Endothelial cell of umbilical vein (primary cell): Measurements from ENCODE around the gene ATG10. TPM values are rescaled to one million over a fixed set of nuclear protein-coding genes. Genes with fewer than 3 reads are reported as not detected.

Experiments used
- BruUV-seq: library from RNA; stranded (reverse); fragments of 400-500 nt; replicated peaks from 2 replicates; lab custom pipeline; 2021; lab: Mats Ljungman, UMichigan
- CTCF ChIA-PET: fragments of 300-600, 350-600 bp; sonication (Branson Sonifier 250); formaldehyde crosslinking; loops from one replicate; lab custom pipeline; 2021; ENCODE audit warnings: antibody characterized with exemption, inconsistent platforms; lab: Charles Lee
- POLR2A ChIA-PET: fragments of 300-600, 350-600 bp; sonication (Branson Sonifier 250); formaldehyde crosslinking; loops from one replicate; lab custom pipeline; 2021; ENCODE audit warnings: antibody characterized with exemption, inconsistent platforms; lab: Charles Lee
- DNase-seq: peaks from one replicate; pipeline ENCODE4 v3.0.0-alpha.2; 2011; ENCODE audit warnings: low read depth, low spot score
- FAIRE-seq: peaks from 2 replicates; lab custom pipeline; 2011; peaks lifted over from hg19 to GRCh38; lab: Jason Lieb, UNC
- H2AFZ ChIP-seq: 2 replicates; pipeline ENCODE4 v1.6.0; 2012; ENCODE audit warnings: low read depth, low read length, control low read depth, inconsistent platforms
- H3K27ac ChIP-seq: 2 replicates; pipeline ENCODE4 v1.5.1; 2011; ENCODE audit warnings: low read depth, mild to moderate bottlenecking, control low read depth, low read length, moderate library complexity; ENCODE audit not compliant: insufficient read depth
- H3K27me3 ChIP-seq, 2 experiments: 2 replicates each; pipeline versions ENCODE4 v1.6.0 to v1.6.1; 2011; ENCODE audit warnings: low read length in 2 of 2, mixed read lengths in 1 of 2; ENCODE audit not compliant: control insufficient read depth in 2 of 2, insufficient read depth in 2 of 2
- H3K36me3 ChIP-seq, 2 experiments: 2 replicates in 1 of 2; 3 replicates in 1 of 2; pipeline ENCODE4 v1.5.1; 2011; ENCODE audit warnings: low read length in 2 of 2, mild to moderate bottlenecking in 1 of 2, moderate library complexity in 1 of 2; ENCODE audit not compliant: control insufficient read depth in 2 of 2, insufficient read depth in 2 of 2; ENCODE audit errors: extremely low read depth in 1 of 2
- H3K4me1 ChIP-seq: 3 replicates; pipeline ENCODE4 v1.5.1; 2011; ENCODE audit warnings: mild to moderate bottlenecking, low read length; ENCODE audit not compliant: control insufficient read depth, insufficient read depth; ENCODE audit errors: extremely low read depth
- H3K4me2 ChIP-seq: 2 replicates; pipeline ENCODE4 v1.6.1; 2011; ENCODE audit warnings: low read length, control low read depth, mixed read lengths; ENCODE audit not compliant: insufficient read depth
- H3K4me3 ChIP-seq, 3 experiments: fragments of 200-600 bp in 1 of 3; sonication (generic), shearing (Covaris generic) in 1 of 3; replicated peaks in 1 of 3; 2 replicates each; pipeline ENCODE4 v1.5.1; 2011 to 2016; ENCODE audit warnings: control low read depth in 3 of 3, low read length in 3 of 3, mild to moderate bottlenecking in 2 of 3, inconsistent platforms in 1 of 3, low read depth in 1 of 3, moderate library complexity in 1 of 3; ENCODE audit not compliant: insufficient read depth in 1 of 3
- H3K79me2 ChIP-seq: 2 replicates; pipeline ENCODE4 v1.6.0; 2012; ENCODE audit warnings: low read length, inconsistent platforms; ENCODE audit not compliant: control insufficient read depth, insufficient read depth
- H3K9ac ChIP-seq: replicated peaks from 2 replicates; pipeline ENCODE3; 2011; ENCODE audit warnings: low read length, control low read depth; ENCODE audit not compliant: insufficient read depth; ENCODE audit errors: extremely low read depth
- H3K9me1 ChIP-seq: replicated peaks from 3 replicates; pipeline ENCODE4 v1.6.0; 2011; ENCODE audit warnings: mild to moderate bottlenecking, low read length; ENCODE audit not compliant: control insufficient read depth, insufficient read depth; ENCODE audit errors: extremely low read depth
- H3K9me3 ChIP-seq: replicated peaks from 2 replicates; pipeline ENCODE4 v1.5.1; 2012; ENCODE audit warnings: low read length, inconsistent platforms; ENCODE audit not compliant: control insufficient read depth, insufficient read depth
- H4K20me1 ChIP-seq: replicated peaks from 2 replicates; pipeline ENCODE3; 2011; ENCODE audit warnings: mild to moderate bottlenecking, low read length; ENCODE audit not compliant: control insufficient read depth, insufficient read depth; ENCODE audit errors: extremely low read depth
- CTCF ChIP-seq, 2 donors: IDR thresholded peaks; 1 replicate in 1 of 2; 2 replicates in 1 of 2; pipeline ENCODE4 v1.5.1; 2011; ENCODE audit warnings: low read length in 2 of 2, mild to moderate bottlenecking in 2 of 2, moderate library complexity in 2 of 2, control low read depth in 1 of 2, inconsistent platforms in 1 of 2, low read depth in 1 of 2; ENCODE audit not compliant: insufficient read depth in 1 of 2; ENCODE audit errors: extremely low read depth in 1 of 2
- EZH2 ChIP-seq: IDR thresholded peaks from 2 replicates; pipeline ENCODE4 v1.6.1; 2012; ENCODE audit warnings: borderline replicate concordance, low read depth, mild to moderate bottlenecking, moderate library complexity, low read length, inconsistent platforms; ENCODE audit not compliant: severe bottlenecking
- GATA2 ChIP-seq: IDR thresholded peaks from 2 replicates; pipeline ENCODE4 v1.7.0; 2011; ENCODE audit warnings: low read depth, mild to moderate bottlenecking, moderate library complexity, mixed read lengths, low read length; ENCODE audit not compliant: insufficient read length, insufficient read depth
- JUN ChIP-seq: IDR thresholded peaks from 2 replicates; pipeline ENCODE4 v1.6.1; 2011; ENCODE audit warnings: borderline replicate concordance, low read depth; ENCODE audit not compliant: insufficient read length, insufficient read depth
- MAX ChIP-seq: IDR thresholded peaks from 2 replicates; pipeline ENCODE4 v1.6.1; 2011; ENCODE audit not compliant: insufficient read depth, insufficient read length
- dilution Hi-C: fragments of 300-500 bp; cut with MboI; formaldehyde crosslinking; loops from one replicate; pipeline ENCODE4 v1.15.0; 2019; ENCODE audit warnings: low sequenced_read_pairs; ENCODE audit not compliant: extremely low pct_ligation_motif_present
- intact Hi-C: fragments of 100-400 bp; cut with micrococcal nuclease; formaldehyde crosslinking; loops from one replicate; pipeline ENCODE4 v1.10.0; 2022
- polyA plus RNA-seq, 4 experiments: library from polyadenylated mRNA; depleted of rRNA in 3 of 4; stranded (reverse) in 3 of 4; unstranded in 1 of 4; fragments of >200 nt; gene quantifications; 2 replicates each; pipeline versions ENCODE4 v1.2.1 to v1.2.3, GENCODE V29; 2011 to 2012; ENCODE audit warnings: missing spikeins in 1 of 4
- total RNA-seq: library from RNA; stranded (reverse); gene quantifications from 2 replicates; pipeline ENCODE4 v1.2.3, GENCODE V29; 2021

Gene ATG10
- total and polyA plus RNA-seq, 2 donors (not counting 3 experiments of a cell fraction or from before 2014, with no cell fraction given), result 1.6 to 3.9 TPM

GRCh38 chr5:82019342-82020138 lies 47.7 kb downstream of the ATG10 start:
- BruUV-seq, result no TSS peak
- no peak overlapping the region for H3K27ac ChIP-seq
- FAIRE-seq (no peak), DNase-seq (no peak)
- no peaks in the 10 kb centered on the region for H3K9me1 ChIP-seq
- no peaks in the 10 kb centered on the region for H3K4me1 ChIP-seq
- H3K4me2 ChIP-seq, result no peak overlapping the region
- ChIA-PET CTCF (no interaction called here), POLR2A (no interaction called here)
- H3K4me3 ChIP-seq, result no peak overlapping the region
- intact Hi-C loops, result no loop called here
- no peak for TF ChIP-seq JUN
- no peak for TF ChIP-seq EZH2
- H3K79me2 ChIP-seq, result no peaks in the 10 kb centered on the region
- H3K9me3 ChIP-seq, result no peaks in the 10 kb centered on the region
- H2AFZ ChIP-seq, result no peak overlapping the region
- no peaks in the 10 kb centered on the region for H3K36me3 ChIP-seq
- dilution Hi-C loops, result no loop called here
- H3K9ac ChIP-seq, result no peak overlapping the region
- no peaks in the 10 kb centered on the region for H3K27me3 ChIP-seq
- H4K20me1 ChIP-seq, result no peaks in the 10 kb centered on the region

- H3K36me3 ChIP-seq, result no peaks in the 10 kb centered on the region
- no peaks in the 10 kb centered on the region for H3K27me3 ChIP-seq
- H3K79me2 ChIP-seq, result no peaks in the 10 kb centered on the region
- H3K9me1 ChIP-seq, result no peaks in the 10 kb centered on the region
- no TSS peak for BruUV-seq
- H4K20me1 ChIP-seq, result no peaks in the 10 kb centered on the region
- FAIRE-seq (no peak), DNase-seq (no peak)
- ChIA-PET POLR2A (no interaction called here), CTCF (no interaction called here)
- dilution Hi-C loops, result no loop called here
- no peaks in the 10 kb centered on the region for H3K9me3 ChIP-seq
- H3K4me2 ChIP-seq, result no peak overlapping the region
- H3K27ac ChIP-seq, result no peak overlapping the region
- H3K4me1 ChIP-seq, result no peaks in the 10 kb centered on the region
- no peak overlapping the region for H2AFZ ChIP-seq
- no peak overlapping the region for H3K9ac ChIP-seq
- intact Hi-C loops, result no loop called here
- no peak overlapping the region for H3K4me3 ChIP-seq
- no peak for TF ChIP-seq GATA2
- TF ChIP-seq MAX, result no peak
- TF ChIP-seq CTCF (IDR thresholded peaks at IDR 0.05; ENCODE audit: extremely low read depth in 1 of 2, insufficient read depth in 1 of 2, low read depth in 1 of 2, low read length in 2 of 2), result no peak
These were observed 50.7 kb downstream of the ATG10 start for GRCh38 chr5:82022499-82022898.
